GM19395 (cell line): ENCODE results near the gene INHBC.

Experiments
- ATAC-seq: cut with Tn5 transposase; IDR thresholded peaks from one replicate; pipeline ENCODE4 v1.9.1; 2021; ENCODE audit warnings: mild to moderate bottlenecking, moderate library complexity; ENCODE audit not compliant: unreplicated experiment

The INHBC gene

GRCh38 chr12:57452937-57453509 lies 18.4 kb downstream of the INHBC start:
- ATAC-seq, result no peak

- ATAC-seq, result no peak
Observed at GRCh38 chr12:57454213-57454565, 19.6 kb downstream of the INHBC start.

GRCh38 chr12:57454566-57455373 lies 20.2 kb downstream of the INHBC start, which contains the start of gene INHBE:
Gene INHBE, plus strand, starts transcription at chr12:57455307. Its CDS starts 230 bp downstream, at chr12:57455537.
- ATAC-seq, result no peak

- no peak for ATAC-seq
Observed at GRCh38 chr12:57455374-57456144, 21.0 kb downstream of the INHBC start.

GRCh38 chr12:57456145-57456700 lies 21.6 kb downstream of the INHBC start:
- ATAC-seq, result no peak

- no peak for ATAC-seq
Observed at GRCh38 chr12:57456737-57457490, 22.3 kb downstream of the INHBC start.

- ATAC-seq, result no peak
Observed at GRCh38 chr12:57458665-57459054, 24.1 kb downstream of the INHBC start.

GRCh38 chr12:57459055-57459749 lies 24.6 kb downstream of the INHBC start:
- peak; percentile 66 for ATAC-seq

- ATAC-seq, result no peak
Observed at GRCh38 chr12:57459750-57460467, 25.3 kb downstream of the INHBC start, which contains the start of gene GLI1. Gene GLI1, plus strand, starts transcription at chr12:57459785. Its CDS starts 3,907 bp downstream, at chr12:57463692.

- ATAC-seq, result no peak
Observed at GRCh38 chr12:57460468-57460784, 25.8 kb downstream of the INHBC start.

GRCh38 chr12:57460841-57461275 lies 26.3 kb downstream of the INHBC start:
- no peak for ATAC-seq

- ATAC-seq, result no peak
Observed at GRCh38 chr12:57461276-57461916, 26.8 kb downstream of the INHBC start.

- ATAC-seq, result no peak
Observed at GRCh38 chr12:57461917-57462250, 27.3 kb downstream of the INHBC start.

- peak; percentile 72 for ATAC-seq
Observed at GRCh38 chr12:57462251-57462911, 27.8 kb downstream of the INHBC start.

- ATAC-seq, result peak; percentile 3
Observed at GRCh38 chr12:57462912-57463253, 28.3 kb downstream of the INHBC start.

GRCh38 chr12:57464569-57464968 lies 30.0 kb downstream of the INHBC start:
- no peak for ATAC-seq

GRCh38 chr12:57465030-57465746 lies 30.6 kb downstream of the INHBC start:
- no peak for ATAC-seq
